OCI-LY3 (cell line): ENCODE results near the gene NHERF2.

Experiments
- H2AFZ ChIP-seq: fragments of 200-600, 300-600 bp; shearing (Covaris generic); 2 replicates; pipeline ENCODE4 v1.6.0; 2014; ENCODE audit warnings: antibody characterized with exemption, low read depth, low read length
- H3K27ac ChIP-seq: fragments of 200-600, 300-600 bp; sonication (generic); 2 replicates; pipeline ENCODE4 v1.5.1; 2014; ENCODE audit warnings: mild to moderate bottlenecking, low read length, moderate library complexity, mixed read lengths
- H3K27me3 ChIP-seq: fragments of 200-600, 300-600 bp; sonication (generic); 2 replicates; pipeline ENCODE4 v1.6.1; 2014; ENCODE audit warnings: low read depth, low read length, mixed read lengths
- H3K36me3 ChIP-seq: fragments of 200-600, 300-600 bp; sonication (generic); replicated peaks from 2 replicates; pipeline ENCODE3; 2014; ENCODE audit warnings: low read depth, low read length, mixed read lengths
- H3K4me1 ChIP-seq: fragments of 300-600, 200-600 bp; sonication (generic); 2 replicates; pipeline ENCODE4 v1.6.1; 2014; ENCODE audit warnings: low read length, mixed read lengths
- H3K4me2 ChIP-seq: fragments of 200-600, 300-600 bp; sonication (generic); 2 replicates; pipeline ENCODE4 v1.6.1; 2014; ENCODE audit warnings: low read length, mixed read lengths
- H3K4me3 ChIP-seq: fragments of 300-600, 200-600 bp; sonication (generic); 2 replicates; pipeline ENCODE4 v1.5.1; 2014; ENCODE audit warnings: antibody characterized with exemption, mild to moderate bottlenecking, low read length, moderate library complexity
- H3K79me2 ChIP-seq: fragments of 300-600, 200-600 bp; shearing (Covaris generic); 2 replicates; pipeline ENCODE4 v1.6.1; 2014; ENCODE audit warnings: mild to moderate bottlenecking, low read length, mixed read lengths
- H3K9ac ChIP-seq: fragments of 300-600, 200-600 bp; shearing (Covaris generic); 2 replicates; pipeline ENCODE4 v1.6.0; 2014; ENCODE audit warnings: mild to moderate bottlenecking, low read length, moderate library complexity
- H3K9me3 ChIP-seq: fragments of 200-600, 300-600 bp; shearing (Covaris generic); 2 replicates; pipeline ENCODE4 v1.6.1; 2014; ENCODE audit warnings: low read length, mixed read lengths; ENCODE audit not compliant: insufficient read depth
- H4K20me1 ChIP-seq: fragments of 200-600, 300-600 bp; sonication (generic); 2 replicates; pipeline ENCODE4 v1.6.1; 2016; ENCODE audit warnings: low read length, mixed read lengths; ENCODE audit not compliant: insufficient read depth
- EZH2phosphoT487 ChIP-seq: fragments of 200-600 bp; shearing (Covaris generic); IDR thresholded peaks from 2 replicates; pipeline ENCODE4 v1.6.1; 2018; ENCODE audit warnings: antibody characterized with exemption, mixed run types, low read depth
- TF ChIP-seq, protein P1 (sequence below): fragments of 200-600, 300-600 bp; sonication (generic); IDR thresholded peaks from 2 replicates; pipeline ENCODE4 v1.5.1; 2014; ENCODE audit warnings: antibody characterized with exemption, low read length, low read depth

NHERF2 gene

GRCh38 chr16:2083409-2083808 lies 56.7 kb downstream of the NHERF2 start:
- no peak overlapping the region for H3K27ac ChIP-seq
- TF ChIP-seq EZH2phosphoT487, result no peak
- TF ChIP-seq, protein P1, sequence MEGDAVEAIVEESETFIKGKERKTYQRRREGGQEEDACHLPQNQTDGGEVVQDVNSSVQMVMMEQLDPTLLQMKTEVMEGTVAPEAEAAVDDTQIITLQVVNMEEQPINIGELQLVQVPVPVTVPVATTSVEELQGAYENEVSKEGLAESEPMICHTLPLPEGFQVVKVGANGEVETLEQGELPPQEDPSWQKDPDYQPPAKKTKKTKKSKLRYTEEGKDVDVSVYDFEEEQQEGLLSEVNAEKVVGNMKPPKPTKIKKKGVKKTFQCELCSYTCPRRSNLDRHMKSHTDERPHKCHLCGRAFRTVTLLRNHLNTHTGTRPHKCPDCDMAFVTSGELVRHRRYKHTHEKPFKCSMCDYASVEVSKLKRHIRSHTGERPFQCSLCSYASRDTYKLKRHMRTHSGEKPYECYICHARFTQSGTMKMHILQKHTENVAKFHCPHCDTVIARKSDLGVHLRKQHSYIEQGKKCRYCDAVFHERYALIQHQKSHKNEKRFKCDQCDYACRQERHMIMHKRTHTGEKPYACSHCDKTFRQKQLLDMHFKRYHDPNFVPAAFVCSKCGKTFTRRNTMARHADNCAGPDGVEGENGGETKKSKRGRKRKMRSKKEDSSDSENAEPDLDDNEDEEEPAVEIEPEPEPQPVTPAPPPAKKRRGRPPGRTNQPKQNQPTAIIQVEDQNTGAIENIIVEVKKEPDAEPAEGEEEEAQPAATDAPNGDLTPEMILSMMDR, result no peak

DNA sequence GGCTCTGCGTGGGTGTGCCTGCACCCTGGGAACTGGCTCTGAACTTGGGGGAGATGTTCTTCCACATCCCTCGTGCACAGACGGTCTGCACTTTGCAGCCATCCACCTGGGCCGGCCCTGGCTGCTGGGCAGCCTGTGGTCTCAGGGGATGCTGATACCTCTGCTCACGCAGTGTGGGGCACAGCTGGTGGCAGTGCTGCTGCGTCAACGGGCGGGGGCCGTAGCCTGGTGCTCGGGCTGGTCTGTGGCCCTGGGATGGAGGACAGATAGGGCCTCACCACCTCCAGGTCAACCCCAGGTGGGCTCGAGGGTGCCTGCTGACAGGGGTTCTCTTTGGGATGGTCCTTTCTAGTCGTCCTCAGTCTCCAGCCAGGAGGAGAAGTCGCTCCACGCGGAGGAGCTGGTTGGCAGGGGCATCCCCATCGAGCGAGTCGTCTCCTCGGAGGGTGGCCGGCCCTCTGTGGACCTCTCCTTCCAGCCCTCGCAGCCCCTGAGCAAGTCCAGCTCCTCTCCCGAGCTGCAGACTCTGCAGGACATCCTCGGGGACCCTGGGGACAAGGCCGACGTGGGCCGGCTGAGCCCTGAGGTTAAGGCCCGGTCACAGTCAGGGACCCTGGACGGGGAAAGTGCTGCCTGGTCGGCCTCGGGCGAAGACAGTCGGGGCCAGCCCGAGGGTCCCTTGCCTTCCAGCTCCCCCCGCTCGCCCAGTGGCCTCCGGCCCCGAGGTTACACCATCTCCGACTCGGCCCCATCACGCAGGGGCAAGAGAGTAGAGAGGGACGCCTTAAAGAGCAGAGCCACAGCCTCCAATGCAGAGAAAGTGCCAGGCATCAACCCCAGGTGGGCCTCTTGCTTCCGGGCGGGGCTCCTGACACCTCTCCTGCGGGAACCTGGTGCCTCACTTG lies 57.4 kb downstream of the NHERF2 start:
- no peak for TF ChIP-seq EZH2phosphoT487
- TF ChIP-seq, protein P1, result no peak
- no peak overlapping the region for H2AFZ ChIP-seq
- H3K9ac ChIP-seq, result no peak overlapping the region
- no peaks in the 10 kb centered on the region for H3K36me3 ChIP-seq
- no peaks in the 10 kb centered on the region for H3K4me1 ChIP-seq
- H3K27me3 ChIP-seq, result no peaks in the 10 kb centered on the region
- H3K79me2 ChIP-seq, result no peaks in the 10 kb centered on the region
- no peak overlapping the region for H3K4me3 ChIP-seq
- H3K27ac ChIP-seq, result no peak overlapping the region
- no peaks in the 10 kb centered on the region for H3K9me3 ChIP-seq
- H4K20me1 ChIP-seq, result no peaks in the 10 kb centered on the region
- H3K4me2 ChIP-seq, result no peak overlapping the region

More at GRCh38 chr16:2083409-2083808, 56.7 kb downstream of the NHERF2 start:
- Histone ChIP-seq H3K4me3 (no peak overlapping the region), H3K36me3 (no peaks in the 10 kb centered on the region), H3K9me3 (no peaks in the 10 kb centered on the region), H2AFZ (no peak overlapping the region), H3K4me2 (no peak overlapping the region), H4K20me1 (no peaks in the 10 kb centered on the region), H3K27me3 (no peaks in the 10 kb centered on the region), H3K79me2 (no peaks in the 10 kb centered on the region), H3K9ac (no peak overlapping the region), H3K4me1 (no peaks in the 10 kb centered on the region)

GRCh38 chr16:2084895-2085625 lies 58.4 kb downstream of the NHERF2 start:
- H3K4me2 ChIP-seq, result no peak overlapping the region
- peaks cover 4% of the 10 kb centered on the region for H3K36me3 ChIP-seq
- no peak overlapping the region for H2AFZ ChIP-seq
- H3K27me3 ChIP-seq, result no peaks in the 10 kb centered on the region
- no peaks in the 10 kb centered on the region for H4K20me1 ChIP-seq
- no peak overlapping the region for H3K4me3 ChIP-seq
- no peaks in the 10 kb centered on the region for H3K4me1 ChIP-seq
- H3K79me2 ChIP-seq, result no peaks in the 10 kb centered on the region
- H3K27ac ChIP-seq, result no peak overlapping the region
- H3K9ac ChIP-seq, result no peak overlapping the region
- H3K9me3 ChIP-seq, result no peaks in the 10 kb centered on the region
- TF ChIP-seq, protein P1, result no peak
- no peak for TF ChIP-seq EZH2phosphoT487

DNA sequence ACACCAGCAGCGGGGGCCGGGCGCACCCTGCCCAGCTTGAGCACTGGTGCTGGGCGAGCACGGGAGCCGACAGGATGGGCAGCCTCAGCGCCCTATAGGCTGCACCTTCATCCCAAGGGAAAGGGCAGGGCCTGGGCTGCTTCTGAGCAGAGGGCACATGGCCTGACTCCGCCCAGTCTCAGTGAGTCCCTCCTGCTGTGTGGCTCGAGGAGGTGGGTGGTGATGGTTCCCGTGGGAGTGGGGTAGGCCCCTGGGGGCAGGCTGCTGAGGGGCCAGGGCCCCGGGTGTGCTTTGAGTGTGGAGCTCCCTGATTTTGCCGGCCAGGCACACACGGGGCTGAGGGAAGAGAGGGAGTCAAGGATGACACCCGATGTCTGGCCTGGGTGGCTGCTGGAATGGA lies 59.0 kb downstream of the NHERF2 start:
- Histone ChIP-seq H3K9ac (no peak overlapping the region), H4K20me1 (no peaks in the 10 kb centered on the region), H3K79me2 (no peaks in the 10 kb centered on the region), H2AFZ (no peak overlapping the region), H3K4me2 (no peak overlapping the region), H3K4me1 (no peaks in the 10 kb centered on the region), H3K27me3 (no peaks in the 10 kb centered on the region), H3K9me3 (no peaks in the 10 kb centered on the region), H3K27ac (no peak overlapping the region), H3K4me3 (no peak overlapping the region), H3K36me3 (peaks cover 4% of the 10 kb centered on the region)
- TF ChIP-seq, protein P1, result no peak
- TF ChIP-seq EZH2phosphoT487, result no peak
